ENCODE results near the gene OPN4.

Gene OPN4

DNA sequence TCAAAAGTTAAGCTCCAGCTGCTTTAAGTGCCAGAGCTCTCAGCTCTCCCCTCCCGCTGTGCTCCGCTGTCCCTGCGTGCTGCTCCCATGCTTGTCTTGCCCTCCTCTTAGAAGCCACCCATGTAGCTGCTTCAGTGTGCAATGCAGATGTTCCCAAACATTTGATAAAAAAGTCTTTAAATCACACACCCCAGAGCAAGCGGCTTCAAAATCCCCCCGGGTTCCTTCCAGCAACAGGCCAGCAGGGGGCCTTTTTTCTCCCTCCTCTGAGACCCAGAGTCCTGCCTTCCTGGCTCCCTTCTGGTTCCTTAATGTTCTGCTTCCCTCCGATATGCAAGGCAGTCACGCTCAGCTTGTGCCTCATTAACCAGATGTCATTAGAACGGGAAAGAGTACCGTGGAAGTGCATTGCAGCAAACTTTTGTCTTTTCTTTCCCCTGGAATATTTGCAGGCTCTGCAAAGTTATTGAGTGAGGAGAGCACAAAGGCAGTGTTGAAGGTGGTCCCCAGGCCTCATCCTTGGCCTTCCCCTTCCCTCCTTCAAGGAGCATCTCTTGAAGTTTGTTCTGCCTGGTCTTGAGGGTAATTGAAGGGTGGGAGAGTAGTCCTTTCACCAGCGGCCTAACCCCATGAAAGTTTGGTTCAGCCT is 39.5 kb downstream of the OPN4 start:
- H3K9ac ChIP-seq: no peak overlapping the region
- no peak for TF ChIP-seq Cebpa-rat (IDR thresholded peaks at IDR 0.05)
- H3K36me3 ChIP-seq: no peaks in the 10 kb centered on the region
- no peak overlapping the region for H3K4me2 ChIP-seq
- no peaks in the 10 kb centered on the region for H3K4me1 ChIP-seq
- H3K27ac ChIP-seq: no peak overlapping the region
- no peak overlapping the region for H3K4me3 ChIP-seq
- H4K20me1 ChIP-seq: no peaks in the 10 kb centered on the region
- no peaks in the 10 kb centered on the region for H3K9me3 ChIP-seq
- no peaks in the 10 kb centered on the region for H3K27me3 ChIP-seq

DNA sequence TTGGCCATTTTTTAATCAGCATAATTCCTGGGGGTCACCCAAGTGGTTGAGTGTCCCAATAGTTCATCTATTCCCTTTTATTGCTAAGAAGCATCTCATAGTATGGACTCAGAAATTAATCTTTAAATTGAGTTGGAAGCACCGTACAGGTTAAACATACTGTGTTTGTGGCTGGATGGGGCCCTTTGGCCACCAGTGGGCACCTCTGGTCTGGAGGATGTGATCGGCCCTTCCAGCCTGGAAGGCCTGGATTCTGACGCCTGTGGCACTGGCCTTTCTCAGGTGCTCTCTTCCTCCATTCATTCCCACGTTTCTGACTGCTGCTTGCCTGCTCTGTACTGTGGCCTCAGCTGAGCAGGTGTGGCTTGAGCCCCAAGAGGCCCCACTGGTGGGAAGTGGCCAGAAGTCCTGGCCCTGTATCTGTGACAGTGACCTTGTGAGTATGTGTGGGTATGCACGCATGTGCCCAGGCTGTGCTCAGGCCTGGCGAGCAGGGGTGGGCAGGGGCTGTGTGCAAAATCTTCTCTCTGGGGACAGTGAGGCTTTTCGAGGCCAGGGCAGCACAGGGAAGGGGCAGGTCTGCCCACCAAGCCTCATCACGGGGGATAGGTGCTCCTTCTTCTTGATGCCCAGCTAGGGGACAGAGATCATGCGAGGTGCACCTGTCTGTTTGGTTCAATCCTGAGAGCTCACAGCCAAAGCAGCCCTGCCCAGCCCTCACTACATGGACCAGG is 44.0 kb downstream of the OPN4 start:
- no peak overlapping the region for H3K4me2 ChIP-seq
- no peak for TF ChIP-seq Cebpa-rat (IDR thresholded peaks at IDR 0.05)
- no peaks in the 10 kb centered on the region for H3K36me3 ChIP-seq
- H3K27me3 ChIP-seq: no peaks in the 10 kb centered on the region
- no peaks in the 10 kb centered on the region for H3K4me1 ChIP-seq
- no peaks in the 10 kb centered on the region for H3K9me3 ChIP-seq
- no peaks in the 10 kb centered on the region for H4K20me1 ChIP-seq
- H3K27ac ChIP-seq: no peak overlapping the region
- no peak overlapping the region for H3K4me3 ChIP-seq
- no peak overlapping the region for H3K9ac ChIP-seq

DNA sequence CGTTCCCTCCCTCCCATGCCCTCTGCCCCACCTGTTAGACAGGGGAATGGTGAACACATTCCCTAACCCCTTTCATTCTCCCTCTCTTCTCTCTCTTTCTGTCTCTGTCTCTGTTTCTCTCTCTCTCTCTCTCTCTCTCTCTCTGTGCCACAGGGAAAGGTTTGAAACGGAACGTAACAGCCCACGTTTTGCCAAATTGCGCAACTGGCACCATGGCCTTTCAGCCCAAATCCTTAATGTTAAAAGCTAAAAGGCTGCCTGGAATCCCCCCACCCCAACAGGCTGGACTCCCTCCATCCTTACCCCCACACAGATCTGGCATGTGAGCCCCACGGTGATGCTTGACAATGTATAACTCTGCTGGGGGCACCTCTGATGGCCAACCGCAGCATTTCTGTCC is 44.8 kb downstream of the OPN4 start:
- Histone ChIP-seq H3K4me2 (no peak overlapping the region), H3K9ac (no peak overlapping the region), H3K4me1 (no peaks in the 10 kb centered on the region), H4K20me1 (no peaks in the 10 kb centered on the region), H3K9me3 (no peaks in the 10 kb centered on the region), H3K27me3 (no peaks in the 10 kb centered on the region), H3K4me3 (no peak overlapping the region), H3K36me3 (no peaks in the 10 kb centered on the region), H3K27ac (no peak overlapping the region)
- peak; percentile 32; the same call in 1 of the 2 replicates for TF ChIP-seq Cebpa-rat (IDR thresholded peaks at IDR 0.05)

DNA sequence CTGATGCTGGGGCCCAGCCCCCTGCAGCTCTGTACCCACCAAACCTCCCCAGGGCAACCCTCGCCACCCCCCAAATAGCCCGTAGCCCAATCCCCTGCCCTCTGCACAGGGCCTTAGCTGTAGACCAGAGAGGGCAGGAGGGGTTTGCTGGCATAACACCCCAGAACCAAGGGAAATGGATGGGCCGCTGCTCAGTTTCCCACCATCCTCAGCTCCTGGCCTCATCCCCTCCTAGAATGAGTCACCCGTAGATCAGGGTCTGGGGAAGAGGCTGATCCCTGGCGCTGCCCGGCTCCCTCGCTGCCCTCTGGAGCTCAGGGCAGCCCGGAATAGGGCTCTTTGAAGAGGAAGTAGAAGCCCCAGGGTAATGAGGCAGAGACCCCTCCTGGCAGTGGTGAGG is 45.2 kb downstream of the OPN4 start:
- no peak overlapping the region for H3K4me2 ChIP-seq
- H3K4me1 ChIP-seq: no peaks in the 10 kb centered on the region
- no peaks in the 10 kb centered on the region for H3K27me3 ChIP-seq
- H3K9me3 ChIP-seq: no peaks in the 10 kb centered on the region
- no peaks in the 10 kb centered on the region for H4K20me1 ChIP-seq
- H3K9ac ChIP-seq: no peak overlapping the region
- no peaks in the 10 kb centered on the region for H3K36me3 ChIP-seq
- TF ChIP-seq Cebpa-rat (IDR thresholded peaks at IDR 0.05): no peak
- no peak overlapping the region for H3K27ac ChIP-seq
- no peak overlapping the region for H3K4me3 ChIP-seq

DNA sequence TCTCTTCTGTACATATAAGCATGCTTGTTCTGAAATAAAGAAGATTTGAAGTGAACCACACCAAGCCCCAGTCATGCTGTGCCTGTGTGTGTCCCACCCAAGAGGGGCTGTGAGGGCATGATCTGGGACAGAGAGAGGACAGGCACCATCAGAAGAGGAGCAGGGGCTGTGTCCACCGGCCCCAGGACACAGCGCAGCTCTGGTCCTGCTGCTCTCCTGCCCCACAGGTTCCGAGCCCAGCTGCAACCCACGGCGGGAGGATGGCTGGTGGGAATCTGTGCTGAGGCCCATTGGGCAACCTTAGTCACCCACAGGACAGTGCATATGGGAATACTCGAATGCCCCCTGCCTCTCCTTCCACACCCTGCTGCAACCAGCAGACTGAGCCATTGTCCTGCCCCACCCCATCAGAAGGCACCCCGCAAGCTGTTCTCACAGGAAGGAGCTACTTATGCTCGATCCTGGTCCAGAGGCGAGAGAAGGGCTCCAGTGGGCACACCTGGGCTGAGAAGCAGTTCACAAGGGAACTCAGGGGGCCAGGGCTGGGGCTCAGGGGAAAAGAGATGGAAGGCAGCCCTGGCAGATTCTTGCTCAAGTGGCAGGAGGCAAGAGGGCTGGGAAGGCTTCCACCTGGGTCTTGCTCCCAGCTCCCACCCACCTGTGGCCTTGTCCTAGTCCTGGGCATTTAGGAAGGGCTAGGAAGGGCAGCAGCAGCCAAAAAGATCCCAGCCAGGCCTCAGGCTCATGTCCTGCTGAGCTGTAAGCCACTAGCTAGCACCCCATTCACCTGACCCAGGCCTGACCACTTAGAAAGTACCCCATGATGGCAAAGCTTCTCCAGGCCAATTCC is 45.9 kb downstream of the OPN4 start:
- H3K27me3 ChIP-seq: no peaks in the 10 kb centered on the region
- TF ChIP-seq Cebpa-rat (IDR thresholded peaks at IDR 0.05): no peak
- H3K9me3 ChIP-seq: no peaks in the 10 kb centered on the region
- H3K4me3 ChIP-seq: no peak overlapping the region
- no peaks in the 10 kb centered on the region for H3K4me1 ChIP-seq
- no peak overlapping the region for H3K27ac ChIP-seq
- no peaks in the 10 kb centered on the region for H3K36me3 ChIP-seq
- H4K20me1 ChIP-seq: no peaks in the 10 kb centered on the region
- H3K4me2 ChIP-seq: no peak overlapping the region
- no peak overlapping the region for H3K9ac ChIP-seq

DNA sequence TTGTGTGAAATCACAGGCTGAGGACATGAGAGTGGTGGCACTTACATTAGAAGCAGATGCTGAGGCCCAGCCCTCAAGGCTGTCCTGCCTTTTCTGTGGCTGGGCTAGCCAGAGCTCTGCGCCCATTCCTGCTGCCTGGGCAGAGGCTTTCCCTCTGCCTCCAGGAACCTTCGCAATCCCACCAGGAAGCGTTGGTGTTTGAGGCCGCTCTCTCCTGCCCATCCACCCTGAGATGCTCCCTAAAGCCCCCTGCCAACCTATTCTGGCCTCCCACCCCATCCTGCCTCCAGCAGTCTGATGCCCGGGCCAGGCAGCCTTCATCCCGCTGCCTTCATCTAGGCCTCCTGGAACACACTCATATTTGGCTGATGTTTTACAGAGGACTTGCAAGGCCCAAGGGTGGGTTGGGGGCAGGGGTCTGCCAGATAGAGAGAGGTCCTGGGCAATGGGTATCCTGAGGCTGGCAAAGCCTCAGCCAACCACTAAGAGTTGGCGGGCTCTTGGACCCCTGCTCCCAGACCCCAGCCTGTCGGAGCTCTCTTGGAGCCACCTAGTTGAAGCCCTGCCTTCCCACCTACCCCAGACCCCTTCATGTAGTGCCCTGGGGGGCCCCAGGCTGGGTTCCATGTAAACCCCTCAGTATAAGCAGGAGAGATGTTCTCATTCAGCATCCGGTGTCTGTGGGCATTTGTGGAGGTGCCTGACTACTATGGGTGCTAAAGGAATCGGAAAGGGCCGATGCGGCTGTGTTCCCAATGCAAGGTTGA is 46.7 kb downstream of the OPN4 start:
- Histone ChIP-seq H4K20me1 (no peaks in the 10 kb centered on the region), H3K4me3 (no peak overlapping the region), H3K27ac (no peak overlapping the region), H3K4me2 (no peak overlapping the region), H3K4me1 (no peaks in the 10 kb centered on the region), H3K36me3 (no peaks in the 10 kb centered on the region), H3K9ac (no peak overlapping the region), H3K9me3 (no peaks in the 10 kb centered on the region), H3K27me3 (no peaks in the 10 kb centered on the region)
- no peak for TF ChIP-seq Cebpa-rat (IDR thresholded peaks at IDR 0.05)

DNA sequence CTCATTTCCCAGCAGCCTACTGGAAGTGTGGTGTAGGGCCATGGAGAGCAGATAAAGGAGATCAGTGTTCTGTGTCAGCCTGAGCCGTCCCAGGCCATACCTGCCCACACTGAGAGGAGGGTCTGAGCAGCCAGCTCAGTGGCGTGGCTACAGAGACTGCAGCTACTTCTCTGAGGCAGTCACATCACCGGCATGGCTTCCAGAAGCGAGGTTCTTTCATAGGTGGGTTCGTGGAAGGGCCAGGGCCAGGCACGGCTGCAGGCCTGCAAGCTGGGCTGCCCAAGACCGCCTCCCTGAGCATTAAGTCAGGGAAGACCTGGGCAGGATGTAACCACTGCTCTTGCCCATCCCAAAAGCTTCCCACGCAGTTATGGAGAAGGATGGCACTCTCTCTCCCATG is 48.8 kb downstream of the OPN4 start:
- H3K27ac ChIP-seq: no peak overlapping the region
- TF ChIP-seq Cebpa-rat (IDR thresholded peaks at IDR 0.05): no peak
- H3K4me2 ChIP-seq: no peak overlapping the region
- H3K36me3 ChIP-seq: no peaks in the 10 kb centered on the region
- H4K20me1 ChIP-seq: no peaks in the 10 kb centered on the region
- no peak overlapping the region for H3K4me3 ChIP-seq
- no peak overlapping the region for H3K9ac ChIP-seq
- H3K9me3 ChIP-seq: no peaks in the 10 kb centered on the region
- H3K27me3 ChIP-seq: no peaks in the 10 kb centered on the region
- H3K4me1 ChIP-seq: no peaks in the 10 kb centered on the region

DNA sequence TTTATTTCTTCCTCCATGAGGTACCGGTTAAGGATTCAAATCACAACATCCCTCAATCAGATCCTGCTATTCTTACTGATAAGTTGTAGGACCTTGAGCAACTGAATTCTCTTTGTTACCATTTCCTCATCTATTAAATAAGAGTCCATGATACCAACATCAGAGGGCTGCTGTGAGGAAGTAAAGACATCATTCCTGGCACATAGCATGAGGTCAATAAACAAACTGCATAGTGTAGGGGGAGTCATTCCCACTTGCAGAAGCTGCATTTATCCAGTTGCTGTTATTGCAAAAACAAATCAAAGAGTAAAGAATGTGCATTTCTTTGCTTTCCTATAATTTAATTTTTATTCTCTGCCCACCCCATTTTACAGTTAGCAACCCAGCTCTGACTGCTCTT is 50.8 kb downstream of the OPN4 start:
- Histone ChIP-seq H3K27ac (no peak overlapping the region), H3K27me3 (no peaks in the 10 kb centered on the region), H3K4me2 (no peak overlapping the region), H3K4me3 (no peak overlapping the region), H3K4me1 (no peaks in the 10 kb centered on the region), H4K20me1 (no peaks in the 10 kb centered on the region), H3K9me3 (no peaks in the 10 kb centered on the region), H3K9ac (no peak overlapping the region), H3K36me3 (no peaks in the 10 kb centered on the region)
- TF ChIP-seq Cebpa-rat (IDR thresholded peaks at IDR 0.05): no peak

DNA sequence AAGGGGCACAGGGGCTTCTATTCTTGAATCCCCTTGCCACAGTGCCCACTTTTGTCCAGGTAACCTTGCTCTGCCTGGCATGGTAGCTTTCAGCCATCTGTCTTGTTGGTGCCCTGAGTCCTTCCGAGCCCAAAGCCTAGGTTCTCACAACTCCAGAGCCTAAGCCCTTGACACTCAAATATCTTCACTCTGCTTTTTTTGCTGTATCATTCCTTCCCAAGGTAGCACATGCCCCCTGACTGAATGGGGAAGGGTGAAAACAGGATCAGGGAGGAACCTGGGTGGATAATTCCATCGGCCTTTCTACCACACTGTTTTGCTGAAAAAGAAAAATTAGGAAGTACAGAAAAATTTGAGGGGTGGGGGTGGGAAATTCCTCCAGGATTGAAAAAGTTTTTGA is 51.6 kb downstream of the OPN4 start:
- Histone ChIP-seq H3K9me3 (no peaks in the 10 kb centered on the region), H3K4me2 (no peak overlapping the region), H3K4me1 (peaks cover 5% of the 10 kb centered on the region), H3K27ac (no peak overlapping the region), H3K36me3 (no peaks in the 10 kb centered on the region), H4K20me1 (no peaks in the 10 kb centered on the region), H3K27me3 (no peaks in the 10 kb centered on the region), H3K9ac (no peak overlapping the region), H3K4me3 (no peak overlapping the region)
- no peak for TF ChIP-seq Cebpa-rat (IDR thresholded peaks at IDR 0.05)
